Myocyte (in vitro differentiated cells): ENCODE results near the gene TSPAN18. TPM values are rescaled to one million over a fixed set of nuclear protein-coding genes. Genes with fewer than 3 reads are reported as not detected.
A peak's percentile ranks its signal among the peaks of the same experiment; 100 is the strongest.

ENCODE experiments used
- DNase-seq: peaks from one replicate; pipeline ENCODE4 v3.0.0-alpha.2; 2012; ENCODE audit warnings: low read depth
- total RNA-seq: library from RNA; depleted of rRNA; stranded (reverse); fragments of >200 nt; gene quantifications from 2 replicates; pipeline ENCODE4 v1.2.3, GENCODE V29; 2014

TSPAN18 gene
- total RNA-seq, 1 donor from 2014 or later = 1.3 TPM

DNA sequence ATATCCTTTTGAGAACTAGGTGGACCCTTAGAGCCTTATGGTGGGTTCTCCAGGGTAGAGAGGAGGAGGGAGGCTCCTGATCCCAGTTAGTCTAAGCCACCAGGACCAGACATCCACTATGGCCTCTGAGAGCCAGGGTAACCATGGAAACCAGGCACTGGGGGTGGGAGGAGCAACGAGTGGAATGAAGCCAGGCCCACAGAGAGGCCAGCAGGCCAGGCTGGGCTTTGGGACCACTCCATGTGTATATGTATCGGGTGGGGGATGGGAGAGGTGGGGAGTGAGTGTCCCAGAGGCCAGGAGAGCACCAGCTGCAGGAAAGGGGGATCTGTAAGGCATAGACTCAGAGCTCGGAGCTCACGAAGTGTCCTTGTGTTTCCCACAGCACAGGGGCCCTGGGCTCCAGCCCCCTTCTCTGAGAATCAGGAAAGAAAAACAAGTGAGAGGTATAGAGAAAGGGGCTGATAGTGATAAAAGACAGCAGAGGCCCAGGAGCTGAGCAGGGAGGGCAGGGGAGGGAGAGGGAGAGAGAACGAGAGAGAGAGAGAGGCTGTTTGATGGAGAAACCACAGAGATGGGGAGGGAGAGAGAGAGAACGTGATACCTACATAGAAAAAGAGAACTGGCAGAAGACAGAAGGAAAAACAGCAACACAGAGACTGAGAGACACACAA lies 15.5 kb upstream of the TSPAN18 start:
- DNase-seq = no peak

- no peak for DNase-seq
Observed at GRCh38 chr11:44711787-44712608, 14.8 kb upstream of the TSPAN18 start.

DNA sequence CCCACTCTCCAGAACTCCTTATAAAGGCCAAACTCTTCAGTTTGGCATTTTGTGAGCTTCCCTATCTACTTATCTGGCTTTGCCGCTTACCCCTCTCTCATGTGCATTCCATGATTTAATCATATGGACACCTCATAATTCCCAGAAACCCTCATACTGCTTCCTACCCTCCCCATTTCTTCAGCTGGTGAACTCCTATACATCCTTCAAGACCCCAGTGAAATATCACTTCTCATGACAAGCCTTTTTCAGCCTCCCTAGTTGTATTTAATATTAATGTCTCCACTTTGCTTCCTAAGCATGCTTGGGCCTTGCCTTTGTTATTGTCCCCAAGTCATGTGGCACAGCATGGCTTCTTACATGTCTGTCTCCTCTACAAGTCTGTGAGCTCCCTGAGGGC lies 13.7 kb upstream of the TSPAN18 start:
- DNase-seq = no peak

GRCh38 chr11:44716256-44716655 lies 10.5 kb upstream of the TSPAN18 start:
- no peak for DNase-seq

DNA sequence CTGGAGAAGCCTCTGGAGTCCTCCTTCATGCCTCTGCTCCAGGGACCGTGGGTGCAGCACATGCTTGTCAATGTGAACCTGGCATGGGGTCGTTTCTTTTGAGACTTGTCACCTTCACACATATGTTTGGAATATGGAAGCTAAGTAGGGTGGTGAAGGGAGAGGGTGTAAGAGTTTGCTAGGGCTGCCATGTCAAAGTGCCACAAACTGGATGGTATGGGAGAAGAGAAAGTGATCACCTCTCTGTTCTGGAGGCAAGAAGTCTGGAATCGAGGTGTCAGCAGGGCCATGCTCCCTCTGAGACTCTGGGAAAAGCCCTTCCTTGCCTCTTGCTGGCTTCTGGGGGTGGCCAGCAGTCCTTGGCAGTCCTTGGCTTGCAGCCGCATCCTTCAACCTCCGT lies 8.7 kb upstream of the TSPAN18 start:
- no peak for DNase-seq

- no peak for DNase-seq
Observed at GRCh38 chr11:44718612-44719390, 8.0 kb upstream of the TSPAN18 start.

DNA sequence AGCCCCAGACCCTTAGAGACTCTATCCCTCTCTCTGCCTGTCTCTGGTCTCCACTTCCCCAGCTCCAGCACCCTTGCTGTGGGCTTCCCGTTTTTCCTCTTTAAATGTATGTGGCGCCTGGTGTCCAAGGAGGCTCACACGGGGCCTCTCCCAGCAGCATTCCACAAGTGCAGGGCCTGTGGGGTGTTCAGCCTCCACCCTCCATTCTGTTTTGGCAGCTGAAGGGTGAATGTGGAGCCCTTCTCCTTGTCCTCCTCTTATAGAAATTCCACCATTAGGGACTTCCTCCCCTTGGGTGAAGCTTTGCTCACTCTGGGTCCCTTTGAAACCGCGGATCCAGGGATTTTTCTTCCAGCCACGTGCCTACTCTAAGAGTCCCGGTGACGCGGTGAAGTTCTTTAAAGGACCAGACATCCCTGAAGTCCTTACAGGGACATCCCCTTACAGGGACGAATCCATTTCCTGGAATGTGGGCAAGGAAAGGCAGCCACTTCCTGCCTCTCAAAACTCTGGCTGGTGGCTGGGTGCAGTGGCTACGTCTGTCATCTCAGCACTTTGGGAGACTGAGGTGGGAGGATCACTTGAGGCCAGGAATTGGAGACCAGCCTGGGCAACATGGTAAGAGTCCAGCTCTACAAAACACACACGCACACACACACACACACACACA lies 1.6 kb upstream of the TSPAN18 start:
- DNase-seq = no peak

GRCh38 chr11:44725757-44726282 lies 942 bp upstream of the TSPAN18 start:
- DNase-seq = no peak

- no peak for DNase-seq
Observed at GRCh38 chr11:44727114-44727372, 281 bp downstream of the TSPAN18 start.

- DNase-seq = peak; percentile 72
Observed at GRCh38 chr11:44727373-44728287, 868 bp downstream of the TSPAN18 start.

DNA sequence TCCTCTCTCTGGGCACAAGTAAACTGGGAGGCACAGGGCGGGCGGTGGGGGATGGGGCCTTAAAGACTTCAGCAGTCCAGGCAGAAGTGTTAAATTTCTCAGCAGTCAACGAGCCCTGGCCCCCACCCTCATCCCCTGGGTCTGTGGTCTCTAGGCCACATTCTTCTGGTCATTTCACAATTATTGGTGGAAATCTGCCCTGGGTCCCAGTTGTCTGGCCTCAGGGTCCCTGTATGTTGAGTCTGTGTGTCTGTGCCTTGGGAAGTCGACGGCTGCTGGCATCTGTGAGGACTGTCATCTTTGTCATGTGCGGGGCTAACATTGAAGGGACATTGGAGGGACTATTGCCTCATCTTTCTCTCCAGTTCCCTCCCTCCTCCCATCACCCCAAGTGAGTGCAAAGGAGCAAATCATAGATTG lies 1.7 kb downstream of the TSPAN18 start:
- no peak for DNase-seq

GRCh38 chr11:44729063-44729462 lies 2.3 kb downstream of the TSPAN18 start:
- no peak for DNase-seq

DNA sequence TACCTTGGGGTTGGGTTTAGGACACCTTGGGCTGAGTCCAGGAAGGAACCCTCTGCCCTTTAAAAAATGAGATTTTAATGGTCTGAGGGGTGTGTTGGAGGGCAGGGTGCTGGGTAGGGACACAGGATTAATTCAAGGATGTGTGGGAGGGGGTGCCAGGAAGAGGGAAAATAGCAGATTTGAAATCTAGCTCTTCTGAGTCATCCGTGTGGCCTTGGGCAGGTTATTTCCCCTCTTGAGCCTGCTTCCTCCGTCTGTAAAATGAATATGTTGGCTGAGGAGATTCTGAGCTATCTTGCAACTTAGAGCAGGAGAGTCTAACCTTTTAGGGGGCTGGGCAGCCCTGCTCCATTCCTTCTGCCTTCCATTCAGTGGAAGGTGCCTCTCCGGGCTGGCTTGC lies 3.0 kb downstream of the TSPAN18 start:
- DNase-seq = no peak

DNA sequence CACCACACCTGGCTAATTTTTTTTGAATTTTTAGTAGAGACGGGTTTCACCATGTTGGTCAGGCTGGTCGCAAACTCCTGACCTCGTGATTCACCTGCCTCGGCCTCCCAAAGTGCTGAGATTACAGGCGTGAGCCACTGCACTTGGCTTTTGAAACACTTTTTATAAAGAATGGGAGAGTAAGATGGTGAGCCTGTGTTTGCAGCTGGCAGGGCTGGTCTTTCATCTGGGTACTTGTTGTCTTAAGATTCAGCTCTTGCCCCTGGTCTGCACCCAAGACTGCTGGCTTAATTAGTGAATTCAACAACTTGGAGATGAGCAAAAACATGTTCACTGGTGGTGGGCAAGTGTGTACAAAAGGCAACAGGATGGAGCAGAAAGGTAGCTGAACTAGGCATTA lies 4.0 kb downstream of the TSPAN18 start:
- DNase-seq = no peak

GRCh38 chr11:44731685-44732430 lies 5.1 kb downstream of the TSPAN18 start:
- DNase-seq = no peak

GRCh38 chr11:44732564-44732963 lies 5.8 kb downstream of the TSPAN18 start:
- DNase-seq = no peak

DNA sequence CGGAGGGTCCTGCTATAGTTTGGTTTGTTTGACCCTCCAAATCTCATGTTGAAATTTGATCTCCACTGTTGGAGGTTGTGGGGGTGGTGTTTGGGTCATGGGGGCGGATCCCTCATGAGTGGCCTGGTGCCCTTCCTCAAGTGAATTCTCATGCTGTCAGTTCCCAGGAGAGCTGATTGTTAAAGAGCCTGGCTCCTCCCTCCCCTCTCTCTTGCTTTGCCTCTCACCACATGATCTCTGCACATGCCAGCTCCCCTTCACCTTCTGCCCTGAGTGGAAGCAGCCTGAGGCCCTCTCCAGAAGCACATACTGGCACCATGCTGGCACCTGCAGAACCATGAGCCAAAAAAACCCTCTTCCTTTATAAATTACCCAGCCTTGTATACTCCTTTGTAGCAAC lies 7.1 kb downstream of the TSPAN18 start:
- no peak for DNase-seq

DNA sequence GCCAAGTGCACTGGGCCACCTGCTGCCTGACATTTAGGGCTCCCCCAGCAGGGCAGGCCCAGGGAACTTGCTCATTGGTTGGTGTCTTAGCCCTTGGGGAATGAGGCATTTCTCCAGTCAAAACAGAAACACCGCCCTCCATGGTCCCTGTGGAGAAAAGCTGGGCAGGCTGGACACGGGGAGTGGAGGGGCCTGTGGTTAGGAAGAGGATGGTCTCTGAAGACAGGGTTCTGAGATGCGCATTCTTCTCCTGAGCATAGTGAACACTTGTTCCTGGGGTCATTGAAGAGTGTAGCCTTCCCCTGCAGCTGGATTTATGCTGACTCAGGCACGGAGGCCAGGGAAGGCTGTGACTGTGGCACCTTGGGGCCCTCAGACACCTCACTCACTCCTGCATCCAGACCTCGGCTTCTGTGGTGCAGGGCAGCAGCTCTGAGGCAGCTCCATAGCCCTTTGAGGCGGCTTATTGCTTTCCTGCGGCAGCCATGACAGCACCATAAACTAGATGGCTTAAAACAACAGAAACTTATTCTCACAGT lies 8.2 kb downstream of the TSPAN18 start:
- DNase-seq = no peak

GRCh38 chr11:44736791-44737190 lies 10.0 kb downstream of the TSPAN18 start:
- DNase-seq = no peak
